Measurements from ENCODE around the gene UBE2B.

UBE2B gene

DNA sequence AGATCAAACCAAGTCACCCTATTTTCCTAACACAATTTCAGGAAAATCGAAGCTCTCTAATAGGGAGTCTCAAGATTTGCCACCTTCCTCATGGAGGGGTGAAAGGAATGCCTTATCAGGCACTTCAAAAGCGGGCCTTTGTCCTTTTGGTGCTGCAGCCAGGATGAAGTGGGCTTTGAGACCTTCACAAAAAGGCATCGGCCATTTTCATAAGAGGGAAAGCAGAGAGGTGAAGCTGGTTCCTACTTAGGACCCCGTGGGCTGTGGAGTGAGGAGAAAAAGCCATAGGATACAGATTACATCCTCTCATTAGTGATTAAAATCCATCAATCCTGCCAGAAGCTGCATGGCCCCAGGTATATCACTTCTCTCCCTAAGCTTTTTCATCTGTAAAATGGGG, 39.5 kb downstream of the UBE2B start:
- H3K4me3 ChIP-seq (ENCODE audit: low read depth, low read length): peak overlapping the region; percentile 91
- peaks cover 20 to 32% of the 10 kb centered on the region in 2 experiments for H3K36me3 ChIP-seq (ENCODE audit: control insufficient read depth in 2 of 2, insufficient read depth in 1 of 2, low read length in 2 of 2)
- POLR2A ChIA-PET: interaction anchor here (0.9 to 2.3 kb wide), 11 partner anchors 15 to 167 kb away, joined by 3 to 27 read pairs (median 5); partner anchors contain the start of genes JADE2 and UBE2B
- TF ChIP-seq ZBTB21 (tag by site-specific recombination; IDR thresholded peaks at IDR 0.05) (no peak), ZNF843 (tag by site-specific recombination; IDR thresholded peaks at IDR 0.05) (no peak), ZXDB (tag by site-specific recombination; IDR thresholded peaks at IDR 0.05) (no peak), ZNF354C (tag by site-specific recombination; IDR thresholded peaks at IDR 0.05; ENCODE audit: borderline replicate concordance, low read depth) (no peak), ZNF561 (tag by site-specific recombination; IDR thresholded peaks at IDR 0.05; ENCODE audit: borderline replicate concordance) (no peak), ZNF785 (tag by site-specific recombination; IDR thresholded peaks at IDR 0.05) (no peak), ZNF544 (tag by site-specific recombination; IDR thresholded peaks at IDR 0.05) (no peak)
- TF ChIP-seq, protein P1, sequence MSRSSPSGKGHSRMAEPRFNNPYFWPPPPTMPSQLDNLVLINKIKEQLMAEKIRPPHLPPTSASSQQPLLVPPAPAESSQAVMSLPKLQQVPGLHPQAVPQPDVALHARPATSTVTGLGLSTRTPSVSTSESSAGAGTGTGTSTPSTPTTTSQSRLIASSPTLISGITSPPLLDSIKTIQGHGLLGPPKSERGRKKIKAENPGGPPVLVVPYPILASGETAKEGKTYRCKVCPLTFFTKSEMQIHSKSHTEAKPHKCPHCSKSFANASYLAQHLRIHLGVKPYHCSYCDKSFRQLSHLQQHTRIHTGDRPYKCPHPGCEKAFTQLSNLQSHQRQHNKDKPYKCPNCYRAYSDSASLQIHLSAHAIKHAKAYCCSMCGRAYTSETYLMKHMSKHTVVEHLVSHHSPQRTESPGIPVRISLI (tag by site-specific recombination; IDR thresholded peaks at IDR 0.05): no peak
- no peaks in the 10 kb centered on the region for H3K9me3 ChIP-seq (ENCODE audit: control insufficient read depth, insufficient read depth, low read depth, low read length)
- peaks cover 10% of the 10 kb centered on the region for H3K4me1 ChIP-seq (ENCODE audit: control insufficient read depth, insufficient read depth, low read length)
- H3K27ac ChIP-seq (ENCODE audit: extremely low read depth, low read depth, low read length): no peak overlapping the region
- CTCF ChIA-PET: interaction anchor here (0.7 to 2.3 kb wide), 16 partner anchors 8 to 167 kb away, joined by 3 to 17 read pairs (median 4); partner anchors contain the start of gene UBE2B

DNA sequence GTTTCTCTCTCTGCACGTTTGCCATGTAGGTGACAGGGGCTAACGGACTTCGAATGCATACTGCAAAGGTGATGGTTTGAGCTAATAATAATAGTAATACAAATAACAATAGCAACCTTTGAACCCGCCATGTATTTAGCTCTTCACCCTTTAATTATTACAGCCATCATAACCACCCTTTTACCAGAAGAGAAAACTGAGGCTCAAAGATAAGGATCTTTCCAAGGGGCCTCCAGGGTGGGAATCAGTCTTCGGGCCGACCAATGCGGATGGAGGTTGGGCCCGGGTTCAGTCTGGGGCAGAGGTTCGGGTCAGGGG, 39.8 kb downstream of the UBE2B start:
- Histone ChIP-seq H3K4me1 (ENCODE audit: control insufficient read depth, insufficient read depth, low read length) (peaks cover 10% of the 10 kb centered on the region), H3K9me3 (ENCODE audit: control insufficient read depth, insufficient read depth, low read depth, low read length) (no peaks in the 10 kb centered on the region), H3K4me3 (ENCODE audit: low read depth, low read length) (peak overlapping the region; percentile 91), H3K27ac (ENCODE audit: extremely low read depth, low read depth, low read length) (peak overlapping the region; percentile 63; the same call in 1 of the 2 replicates), H3K36me3 (ENCODE audit: control insufficient read depth in 2 of 2, insufficient read depth in 1 of 2, low read length in 2 of 2) (peaks cover 20 to 28% of the 10 kb centered on the region in 2 experiments)
- POLR2A ChIA-PET: interaction anchor here (0.6 to 2.3 kb wide), 15 partner anchors 15 to 355 kb away, joined by 3 to 27 read pairs (median 4); partner anchors contain the start of genes JADE2 and UBE2B
- TF ChIP-seq ZNF324 (tag by site-specific recombination; IDR thresholded peaks at IDR 0.05) (no peak), GLIS2 (tag by site-specific recombination; IDR thresholded peaks at IDR 0.05) (0 out of 2 replicates have a peak, but pooled peaks have one; percentile 10), ZNF354C (tag by site-specific recombination; IDR thresholded peaks at IDR 0.05; ENCODE audit: borderline replicate concordance, low read depth) (no peak), IKZF3 (tag by site-specific recombination; IDR thresholded peaks at IDR 0.05) (peak; percentile 49; the same call in 1 of the 2 replicates), KLF1 (tag by site-specific recombination; IDR thresholded peaks at IDR 0.05) (no peak), ZNF146 (tag by site-specific recombination; IDR thresholded peaks at IDR 0.05) (no peak), ZNF423 (tag by site-specific recombination; IDR thresholded peaks at IDR 0.05) (no peak), ZNF341 (tag by site-specific recombination; IDR thresholded peaks at IDR 0.05; ENCODE audit: low read depth) (no peak), RBAK (tag by site-specific recombination; IDR thresholded peaks at IDR 0.05) (no peak)
- TF ChIP-seq, protein P2, sequence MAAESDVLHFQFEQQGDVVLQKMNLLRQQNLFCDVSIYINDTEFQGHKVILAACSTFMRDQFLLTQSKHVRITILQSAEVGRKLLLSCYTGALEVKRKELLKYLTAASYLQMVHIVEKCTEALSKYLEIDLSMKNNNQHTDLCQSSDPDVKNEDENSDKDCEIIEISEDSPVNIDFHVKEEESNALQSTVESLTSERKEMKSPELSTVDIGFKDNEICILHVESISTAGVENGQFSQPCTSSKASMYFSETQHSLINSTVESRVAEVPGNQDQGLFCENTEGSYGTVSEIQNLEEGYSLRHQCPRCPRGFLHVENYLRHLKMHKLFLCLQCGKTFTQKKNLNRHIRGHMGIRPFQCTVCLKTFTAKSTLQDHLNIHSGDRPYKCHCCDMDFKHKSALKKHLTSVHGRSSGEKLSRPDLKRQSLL (tag by site-specific recombination; IDR thresholded peaks at IDR 0.05): no peak
- TF ChIP-seq, protein P3, sequence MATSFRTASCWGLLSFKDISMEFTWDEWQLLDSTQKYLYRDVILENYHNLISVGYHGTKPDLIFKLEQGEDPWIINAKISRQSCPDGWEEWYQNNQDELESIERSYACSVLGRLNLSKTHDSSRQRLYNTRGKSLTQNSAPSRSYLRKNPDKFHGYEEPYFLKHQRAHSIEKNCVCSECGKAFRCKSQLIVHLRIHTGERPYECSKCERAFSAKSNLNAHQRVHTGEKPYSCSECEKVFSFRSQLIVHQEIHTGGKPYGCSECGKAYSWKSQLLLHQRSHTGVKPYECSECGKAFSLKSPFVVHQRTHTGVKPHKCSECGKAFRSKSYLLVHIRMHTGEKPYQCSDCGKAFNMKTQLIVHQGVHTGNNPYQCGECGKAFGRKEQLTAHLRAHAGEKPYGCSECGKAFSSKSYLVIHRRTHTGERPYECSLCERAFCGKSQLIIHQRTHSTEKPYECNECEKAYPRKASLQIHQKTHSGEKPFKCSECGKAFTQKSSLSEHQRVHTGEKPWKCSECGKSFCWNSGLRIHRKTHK (tag by site-specific recombination; IDR thresholded peaks at IDR 0.05): no peak
- CTCF ChIA-PET: interaction anchor here (0.6 to 2.3 kb wide), 26 partner anchors 8 to 220 kb away, joined by 3 to 17 read pairs (median 4); partner anchors contain the start of gene UBE2B

Measured in HEK293 (cell line).